Activated CD8-positive, alpha-beta memory T cell treated with anti-CD3 and anti-CD28 coated beads for 1 hour (primary cell): ENCODE measurements around the gene RAI1.
"Not testable (repeated sequence)": the region's sequence is repeated elsewhere in the genome, so short reads cannot be mapped to it uniquely, and the experiment has no call there.

Source experiments
- DNase-seq, 2 donors: peaks; one replicate each; pipeline ENCODE4 v3.0.0-alpha.2; 2020; ENCODE audit warnings: low read depth in 1 of 2; ENCODE audit errors: extremely low read depth in 1 of 2

RAI1 gene

GRCh38 chr17:17664064-17664452 is 17.2 kb upstream of the RAI1 start:
- DNase-seq: no peak

- DNase-seq: no peak
Observed at GRCh38 chr17:17665255-17665654, 16.0 kb upstream of the RAI1 start.

- DNase-seq: no peak
Observed at GRCh38 chr17:17666111-17666714, 15.0 kb upstream of the RAI1 start.

- no peak for DNase-seq
Observed at GRCh38 chr17:17667231-17667630, 14.0 kb upstream of the RAI1 start.

- no peak for DNase-seq
Observed at GRCh38 chr17:17667947-17668346, 13.3 kb upstream of the RAI1 start.

GRCh38 chr17:17668358-17668757 is 12.9 kb upstream of the RAI1 start:
- no peak for DNase-seq

- DNase-seq: no peak
Observed at GRCh38 chr17:17668775-17669579, 12.3 kb upstream of the RAI1 start.

- no peak for DNase-seq
Observed at GRCh38 chr17:17669580-17670235, 11.6 kb upstream of the RAI1 start.

GRCh38 chr17:17670701-17671305 is 10.5 kb upstream of the RAI1 start:
- no peak for DNase-seq

GRCh38 chr17:17671369-17672129 is 9.7 kb upstream of the RAI1 start:
- DNase-seq: no peak

GRCh38 chr17:17672453-17673368 is 8.5 kb upstream of the RAI1 start:
- DNase-seq: no peak

GRCh38 chr17:17675416-17675815 is 5.8 kb upstream of the RAI1 start:
- no peak for DNase-seq

- DNase-seq: no peak
Observed at GRCh38 chr17:17675925-17676534, 5.2 kb upstream of the RAI1 start.

GRCh38 chr17:17676752-17677151 is 4.5 kb upstream of the RAI1 start:
- DNase-seq: no peak

- no peak for DNase-seq
Observed at GRCh38 chr17:17677299-17678040, 3.8 kb upstream of the RAI1 start.

- not testable (repeated sequence) for DNase-seq
Observed at GRCh38 chr17:17678063-17678699, 3.1 kb upstream of the RAI1 start.

GRCh38 chr17:17679243-17679642 is 2.0 kb upstream of the RAI1 start:
- DNase-seq: no peak

GRCh38 chr17:17679748-17680147 is 1.5 kb upstream of the RAI1 start:
- DNase-seq: no peak
